ENCODE data around the gene OR6B1.

- TF ChIP-seq CTCF (IDR thresholded peaks at IDR 0.05), result no peak
- TF ChIP-seq POLR2A (IDR thresholded peaks at IDR 0.05), result no peak
- no peak for TF ChIP-seq POLR2AphosphoS5 (IDR thresholded peaks at IDR 0.05)
Observed at GRCh38 chr7:143978585-143978984, 21.5 kb upstream of the OR6B1 start.
